CD14-positive monocyte (primary cell): ENCODE data around the gene TBC1D16. TPM values are rescaled to one million over a fixed set of nuclear protein-coding genes. Genes with fewer than 3 reads are reported as not detected.

Experiments
- DNase-seq, 3 donors: peaks; one replicate each; pipeline ENCODE4 v3.0.0-alpha.2; 2011 to 2022
- H2AFZ ChIP-seq: 2 replicates; pipeline ENCODE4 v1.6.0; 2012; ENCODE audit warnings: mild to moderate bottlenecking, low read depth, low read length, inconsistent platforms; ENCODE audit not compliant: insufficient read depth, poor library complexity, severe bottlenecking
- H3K27ac ChIP-seq, 2 donors: 1 replicate in 1 of 2; 2 replicates in 1 of 2; pipeline ENCODE4 v1.5.1; 2012 to 2013; ENCODE audit warnings: low read length in 2 of 2, control low read depth in 1 of 2, inconsistent platforms in 1 of 2, low read depth in 1 of 2, mild to moderate bottlenecking in 1 of 2
- H3K27me3 ChIP-seq, 2 donors: one replicate each; pipeline versions ENCODE4 v1.6.0 to v1.6.1; 2011 to 2013; ENCODE audit warnings: low read length in 2 of 2; ENCODE audit not compliant: control insufficient read depth in 2 of 2, insufficient read depth in 2 of 2
- H3K36me3 ChIP-seq, 2 donors: replicated peaks in 1 of 2; 1 replicate in 1 of 2; 2 replicates in 1 of 2; pipeline versions ENCODE4 v1.5.1 to v1.6.1; 2012 to 2013; ENCODE audit warnings: low read length in 2 of 2, control low read depth in 1 of 2, inconsistent platforms in 1 of 2, mild to moderate bottlenecking in 1 of 2; ENCODE audit not compliant: insufficient read depth in 2 of 2, control insufficient read depth in 1 of 2
- H3K4me1 ChIP-seq, 2 donors: 1 replicate in 1 of 2; 2 replicates in 1 of 2; pipeline versions ENCODE4 v1.5.1 to v1.6.1; 2012 to 2013; ENCODE audit warnings: low read length in 2 of 2, control low read depth in 1 of 2, inconsistent platforms in 1 of 2, mild to moderate bottlenecking in 1 of 2, moderate library complexity in 1 of 2; ENCODE audit not compliant: insufficient read depth in 2 of 2, control insufficient read depth in 1 of 2
- H3K4me2 ChIP-seq: replicated peaks from 2 replicates; pipeline ENCODE3; 2012; ENCODE audit warnings: low read length, moderate library complexity, mild to moderate bottlenecking; ENCODE audit not compliant: poor library complexity, severe bottlenecking; ENCODE audit errors: extremely low read depth
- H3K4me3 ChIP-seq, 3 experiments: fragments of 200-600 bp in 1 of 3; sonication (generic) in 1 of 3; replicated peaks in 1 of 3; 1 replicate in 2 of 3; 2 replicates in 1 of 3; pipeline ENCODE4 v1.5.1; 2011 to 2013; ENCODE audit warnings: low read length in 3 of 3, mild to moderate bottlenecking in 3 of 3, control low read depth in 2 of 3, low read depth in 2 of 3, inconsistent platforms in 1 of 3, moderate library complexity in 1 of 3
- H3K79me2 ChIP-seq: 2 replicates; pipeline ENCODE4 v1.6.0; 2012; ENCODE audit warnings: mild to moderate bottlenecking, control low read depth, inconsistent platforms, low read length, moderate library complexity; ENCODE audit not compliant: insufficient read depth
- H3K9ac ChIP-seq: 2 replicates; pipeline ENCODE4 v1.6.0; 2017; ENCODE audit warnings: low read length, mild to moderate bottlenecking; ENCODE audit not compliant: insufficient read depth, poor library complexity, severe bottlenecking
- H3K9me3 ChIP-seq, 2 donors: replicated peaks in 1 of 2; 1 replicate in 1 of 2; 2 replicates in 1 of 2; pipeline versions ENCODE4 v1.5.1 to v1.6.1; 2012 to 2013; ENCODE audit warnings: low read length in 2 of 2, control low read depth in 1 of 2; ENCODE audit not compliant: control insufficient read depth in 1 of 2, insufficient read depth in 1 of 2
- H4K20me1 ChIP-seq: 2 replicates; pipeline ENCODE4 v1.6.0; 2012; ENCODE audit warnings: mild to moderate bottlenecking, low read length, control low read depth, moderate library complexity; ENCODE audit not compliant: insufficient read depth
- H3K27ac Mint-ChIP-seq, 7 donors: one replicate each; pipeline ENCODE4 v1.8.0; 2020; ENCODE audit warnings: mild to moderate bottlenecking in 7 of 7, mixed read lengths in 7 of 7, moderate library complexity in 6 of 7, inconsistent platforms in 2 of 7
- H3K27me3 Mint-ChIP-seq, 3 donors: one replicate each; pipeline ENCODE4 v1.8.0; 2021 to 2022; ENCODE audit warnings: low read depth in 3 of 3, mild to moderate bottlenecking in 3 of 3, mixed read lengths in 3 of 3, moderate library complexity in 3 of 3, inconsistent platforms in 1 of 3
- H3K36me3 Mint-ChIP-seq, 2 donors: one replicate each; pipeline ENCODE4 v1.8.0; 2020; ENCODE audit warnings: mixed read lengths in 2 of 2, inconsistent platforms in 1 of 2, mild to moderate bottlenecking in 1 of 2
- H3K4me1 Mint-ChIP-seq: one replicate; pipeline ENCODE4 v1.8.0; 2020; ENCODE audit warnings: mild to moderate bottlenecking, mixed read lengths
- H3K4me3 Mint-ChIP-seq, 2 donors: one replicate each; pipeline ENCODE4 v1.8.0; 2020; ENCODE audit warnings: mild to moderate bottlenecking in 2 of 2, mixed read lengths in 2 of 2, moderate library complexity in 1 of 2
- H3K9me3 Mint-ChIP-seq, 7 donors: one replicate each; pipeline ENCODE4 v1.8.0; 2020 to 2022; ENCODE audit warnings: mixed read lengths in 7 of 7, mild to moderate bottlenecking in 6 of 7, moderate library complexity in 6 of 7, inconsistent platforms in 2 of 7
- WGBS: methylation state at CpG from one replicate; pipeline ENCODE4 v1.1.5; 2013; ENCODE audit warnings: missing lambda C conversion rate; ENCODE audit not compliant: insufficient coverage; 5-methylcytosine and 5-hydroxymethylcytosine counted together
- intact Hi-C, 2 donors: fragments of 100-400 bp; cut with micrococcal nuclease; formaldehyde crosslinking; loops; one replicate each; pipeline versions ENCODE4 v1.15.0 to v1.15.1; 2023
- polyA plus RNA-seq, 3 donors: library from polyadenylated mRNA; depleted of rRNA in 1 of 3; unstranded in 2 of 3; stranded (reverse) in 1 of 3; fragments of 300-500 nt in 2 of 3; fragments of >200 nt in 1 of 3; fragmentation: Illumina TruSeq in 2 of 3; gene quantifications; 1 replicate in 2 of 3; 2 replicates in 1 of 3; pipeline ENCODE4 v1.2.3, GENCODE V29; 2012 to 2021
- TF ChIP-seq, protein P1 (sequence below): fragments of 200-600 bp; IDR thresholded peaks from one replicate; pipeline ENCODE4 v1.8.0; 2022; ENCODE audit warnings: antibody characterized with exemption, mild to moderate bottlenecking

TBC1D16 gene
- polyA plus RNA-seq, 3 donors = 0.11 to 0.53 (median 0.27) TPM

- Histone ChIP-seq H2AFZ (no peak overlapping the region), H3K27me3 (peaks cover 0 to 2% of the 10 kb centered on the region in 2 donors), H4K20me1 (no peaks in the 10 kb centered on the region), H3K9ac (no peak overlapping the region), H3K36me3 (no peaks in the 10 kb centered on the region), H3K4me3 (no peak overlapping the region), H3K4me1 (peaks cover 22 to 30% of the 10 kb centered on the region in 2 donors), H3K9me3 (no peaks in the 10 kb centered on the region), H3K4me2 (no peak overlapping the region), H3K79me2 (no peaks in the 10 kb centered on the region), H3K27ac (no peak overlapping the region)
- H3K36me3 Mint-ChIP-seq = no peaks in the 10 kb centered on the region
- peak overlapping the region in 1 of 2 donors; percentile 30 for H3K4me3 Mint-ChIP-seq
- H3K9me3 Mint-ChIP-seq = peaks cover 0 to 4% (median 0%) of the 10 kb centered on the region in 7 donors
- intact Hi-C loops = no loop called here
- H3K4me1 Mint-ChIP-seq = peaks cover 34% of the 10 kb centered on the region
- H3K27ac Mint-ChIP-seq = peak overlapping the region in 2 of 7 donors; percentile 5 to 20
- H3K27me3 Mint-ChIP-seq = peaks cover 12 to 38% (median 23%) of the 10 kb centered on the region in 3 donors
- DNase-seq = no peak
- 82% methylated on average over 35 of the region's 37 CpGs for WGBS
- TF ChIP-seq, protein P1, sequence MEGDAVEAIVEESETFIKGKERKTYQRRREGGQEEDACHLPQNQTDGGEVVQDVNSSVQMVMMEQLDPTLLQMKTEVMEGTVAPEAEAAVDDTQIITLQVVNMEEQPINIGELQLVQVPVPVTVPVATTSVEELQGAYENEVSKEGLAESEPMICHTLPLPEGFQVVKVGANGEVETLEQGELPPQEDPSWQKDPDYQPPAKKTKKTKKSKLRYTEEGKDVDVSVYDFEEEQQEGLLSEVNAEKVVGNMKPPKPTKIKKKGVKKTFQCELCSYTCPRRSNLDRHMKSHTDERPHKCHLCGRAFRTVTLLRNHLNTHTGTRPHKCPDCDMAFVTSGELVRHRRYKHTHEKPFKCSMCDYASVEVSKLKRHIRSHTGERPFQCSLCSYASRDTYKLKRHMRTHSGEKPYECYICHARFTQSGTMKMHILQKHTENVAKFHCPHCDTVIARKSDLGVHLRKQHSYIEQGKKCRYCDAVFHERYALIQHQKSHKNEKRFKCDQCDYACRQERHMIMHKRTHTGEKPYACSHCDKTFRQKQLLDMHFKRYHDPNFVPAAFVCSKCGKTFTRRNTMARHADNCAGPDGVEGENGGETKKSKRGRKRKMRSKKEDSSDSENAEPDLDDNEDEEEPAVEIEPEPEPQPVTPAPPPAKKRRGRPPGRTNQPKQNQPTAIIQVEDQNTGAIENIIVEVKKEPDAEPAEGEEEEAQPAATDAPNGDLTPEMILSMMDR = no peak
Observed at GRCh38 chr17:79937391-79938335, 98.0 kb downstream of the TBC1D16 start.

GRCh38 chr17:79936641-79937381, 98.9 kb downstream of the TBC1D16 start:
- intact Hi-C loops = no loop called here

More at GRCh38 chr17:79936641-79937381, 98.9 kb downstream of the TBC1D16 start:
- H3K27me3 Mint-ChIP-seq = peaks cover 18 to 46% (median 28%) of the 10 kb centered on the region in 3 donors
- Histone ChIP-seq H3K4me1 (peaks cover 21 to 24% of the 10 kb centered on the region in 2 donors), H3K9me3 (no peaks in the 10 kb centered on the region), H2AFZ (no peak overlapping the region), H3K9ac (no peak overlapping the region), H3K4me3 (no peak overlapping the region), H4K20me1 (no peaks in the 10 kb centered on the region), H3K79me2 (no peaks in the 10 kb centered on the region), H3K27ac (no peak overlapping the region), H3K36me3 (no peaks in the 10 kb centered on the region), H3K4me2 (no peak overlapping the region), H3K27me3 (peaks cover 0 to 9% of the 10 kb centered on the region in 2 donors)
- no peak for DNase-seq
- H3K36me3 Mint-ChIP-seq = no peaks in the 10 kb centered on the region
- TF ChIP-seq, protein P1 = no peak
- peak overlapping the region in 1 of 7 donors; percentile 20 for H3K27ac Mint-ChIP-seq
- peaks cover 0 to 4% (median 1%) of the 10 kb centered on the region in 7 donors for H3K9me3 Mint-ChIP-seq
- 24% methylated on average over 11 of the region's 16 CpGs for WGBS
- peaks cover 31% of the 10 kb centered on the region for H3K4me1 Mint-ChIP-seq
- H3K4me3 Mint-ChIP-seq = peak overlapping the region in 1 of 2 donors; percentile 30
